Stomach (tissue), 9 donors: ENCODE results near the gene WDPCP. TPM values are rescaled to one million over a fixed set of nuclear protein-coding genes. Genes with fewer than 3 reads are reported as not detected.
A peak's percentile ranks its signal among the peaks of the same experiment; 100 is the strongest.

Experiments
- DNase-seq, 2 donors: peaks; one replicate each; pipeline versions ENCODE4 v3.0.0 to v3.0.0-alpha.2; 2013 to 2019
- H3K27ac ChIP-seq, 5 donors: fragments of 200-600 bp in 4 of 5; sonication (generic) in 4 of 5; one replicate each; pipeline ENCODE4 v1.5.1; 2013 to 2019; ENCODE audit warnings: mild to moderate bottlenecking in 1 of 5, moderate library complexity in 1 of 5
- H3K27me3 ChIP-seq, 3 donors: fragments of 200-600 bp; sonication (generic); one replicate each; pipeline ENCODE4 v1.5.1; 2017 to 2019; ENCODE audit warnings: mixed run types in 1 of 3
- H3K36me3 ChIP-seq, 4 donors: fragments of 200-600 bp; sonication (generic); 1 replicate in 3 of 4; 2 replicates in 1 of 4; pipeline ENCODE4 v1.5.1; 2016 to 2019
- H3K4me1 ChIP-seq, 4 donors: fragments of 200-600 bp; sonication (generic); one replicate each; pipeline ENCODE4 v1.5.1; 2016 to 2019
- H3K4me3 ChIP-seq, 4 donors: fragments of 200-600 bp; sonication (generic) in 3 of 4; one replicate each; pipeline ENCODE4 v1.5.1; 2016 to 2019; ENCODE audit warnings: mild to moderate bottlenecking in 1 of 4
- H3K9me3 ChIP-seq, 4 donors: fragments of 200-600 bp; sonication (generic); one replicate each; pipeline ENCODE4 v1.5.1; 2016 to 2019
- CTCF ChIP-seq, 7 experiments: fragments of 450-650 bp in 4 of 7; fragments of 200-600 bp in 3 of 7; sonication (generic) in 3 of 7; IDR thresholded peaks; one replicate each; pipeline ENCODE4 v1.5.1; 2016 to 2019; ENCODE audit warnings: antibody characterized with exemption in 7 of 7, control low read depth in 2 of 7, mild to moderate bottlenecking in 1 of 7
- EP300 ChIP-seq: sonication (generic); formaldehyde crosslinking; IDR thresholded peaks from one replicate; pipeline ENCODE4 v1.6.1; 2017; ENCODE audit warnings: antibody characterized with exemption
- POLR2A ChIP-seq, 4 donors: fragments of 450-650 bp; IDR thresholded peaks; one replicate each; pipeline ENCODE4 v1.6.1; 2016; ENCODE audit warnings: antibody characterized with exemption in 4 of 4, control low read depth in 2 of 4, mild to moderate bottlenecking in 1 of 4, moderate library complexity in 1 of 4
- POLR2AphosphoS5 ChIP-seq, 3 donors: sonication (generic); formaldehyde crosslinking; IDR thresholded peaks; one replicate each; pipeline ENCODE4 v1.6.1; 2016; ENCODE audit warnings: antibody characterized with exemption in 3 of 3
- WGBS, 5 donors: extraction: QIAGEN DNeasy Blood & Tissue Kit in 3 of 5; methylation state at CpG; one replicate each; pipeline versions ENCODE4 v1.1.5 to v1.1.7; 2013 to 2018; 5-methylcytosine and 5-hydroxymethylcytosine counted together
- intact Hi-C: fragments of 100-400 bp; cut with DNase I; formaldehyde crosslinking; loops from one replicate; pipeline ENCODE4 v1.15.1; 2023; ENCODE audit warnings: low total_unique reads
- polyA plus RNA-seq, 3 donors: library from polyadenylated mRNA; stranded (reverse); fragments of 200-250 nt; gene quantifications; one replicate each; pipeline ENCODE4 v1.2.3, GENCODE V29; 2013
- total RNA-seq, 5 donors: library from RNA; depleted of rRNA; stranded (reverse); fragments of >200 nt; gene quantifications; one replicate each; pipeline versions ENCODE4 v1.1.0 to v1.2.3, GENCODE V29; 2014 to 2016
- donor health status: healthy with polysubstance abuse.
- donor health status: Bipolar disorder and iron deficiency.
- donor health status: healthy.

WDPCP gene
- total and polyA plus RNA-seq, 8 donors: 1.9 to 38.8 (median 7.7) TPM

- Histone ChIP-seq H3K27me3 (no peaks in the 10 kb centered on the region), H3K4me1 (no peaks in the 10 kb centered on the region), H3K9me3 (peaks cover 0 to 6% (median 2%) of the 10 kb centered on the region in 4 donors), H3K4me3 (no peak overlapping the region), H3K36me3 (no peaks in the 10 kb centered on the region), H3K27ac (no peak overlapping the region)
- 77 to 93% (median 86%) methylated on average over 1 of the region's 1 CpG for WGBS, 5 donors
- TF ChIP-seq EP300: no peak
- intact Hi-C loops: no loop called here
- no peak for DNase-seq
These were observed 362.2 kb downstream of the WDPCP start for GRCh38 chr2:63225964-63226686.

GRCh38 chr2:63218800-63219526, 369.3 kb downstream of the WDPCP start:
- H3K4me1 ChIP-seq: no peaks in the 10 kb centered on the region
- DNase-seq: peak in 1 of 2 donors; percentile 3
- no peak overlapping the region for H3K4me3 ChIP-seq
- peaks cover 0 to 8% (median 3%) of the 10 kb centered on the region in 4 donors for H3K9me3 ChIP-seq
- TF ChIP-seq CTCF (IDR thresholded peaks at IDR 0.05) (no peak), POLR2A (IDR thresholded peaks at IDR 0.05) (no peak), EP300 (no peak), POLR2AphosphoS5 (IDR thresholded peaks at IDR 0.05) (no peak)
- WGBS, 5 donors: 55 to 71% (median 67%) methylated on average over 4 of the region's 4 CpGs
- intact Hi-C loops: no loop called here
- H3K36me3 ChIP-seq: no peaks in the 10 kb centered on the region
- H3K27me3 ChIP-seq: no peaks in the 10 kb centered on the region
- H3K27ac ChIP-seq: no peak overlapping the region

- 95 to 96% (median 95%) methylated on average over 3 of the region's 3 CpGs for WGBS, 5 donors
- H3K9me3 ChIP-seq: no peaks in the 10 kb centered on the region
- no peaks in the 10 kb centered on the region for H3K36me3 ChIP-seq
- intact Hi-C loops: no loop called here
- no peak overlapping the region for H3K4me3 ChIP-seq
- H3K27me3 ChIP-seq: no peaks in the 10 kb centered on the region
- DNase-seq: no peak
- no peak overlapping the region for H3K27ac ChIP-seq
- TF ChIP-seq POLR2A (IDR thresholded peaks at IDR 0.05) (no peak), EP300 (no peak), CTCF (IDR thresholded peaks at IDR 0.05) (no peak), POLR2AphosphoS5 (IDR thresholded peaks at IDR 0.05) (no peak)
- no peaks in the 10 kb centered on the region for H3K4me1 ChIP-seq
These were observed 393.0 kb downstream of the WDPCP start for GRCh38 chr2:63195310-63195709.

- no peak overlapping the region for H3K27ac ChIP-seq
- intact Hi-C loops: no loop called here
- no peaks in the 10 kb centered on the region for H3K4me1 ChIP-seq
- TF ChIP-seq EP300 (no peak), CTCF (IDR thresholded peaks at IDR 0.05) (no peak), POLR2A (IDR thresholded peaks at IDR 0.05) (no peak), POLR2AphosphoS5 (IDR thresholded peaks at IDR 0.05) (no peak)
- no peaks in the 10 kb centered on the region for H3K27me3 ChIP-seq
- no peak overlapping the region for H3K4me3 ChIP-seq
- peaks cover 0 to 2% (median under 1%) of the 10 kb centered on the region in 4 donors for H3K9me3 ChIP-seq
- DNase-seq: no peak
- no peaks in the 10 kb centered on the region for H3K36me3 ChIP-seq
These were observed 394.1 kb downstream of the WDPCP start for GRCh38 chr2:63194175-63194574.
